ENCODE measurements around the gene ZNF362.
"Not testable (repeated sequence)": the region's sequence is repeated elsewhere in the genome, so short reads cannot be mapped to it uniquely, and the experiment has no call there.

Gene ZNF362

DNA sequence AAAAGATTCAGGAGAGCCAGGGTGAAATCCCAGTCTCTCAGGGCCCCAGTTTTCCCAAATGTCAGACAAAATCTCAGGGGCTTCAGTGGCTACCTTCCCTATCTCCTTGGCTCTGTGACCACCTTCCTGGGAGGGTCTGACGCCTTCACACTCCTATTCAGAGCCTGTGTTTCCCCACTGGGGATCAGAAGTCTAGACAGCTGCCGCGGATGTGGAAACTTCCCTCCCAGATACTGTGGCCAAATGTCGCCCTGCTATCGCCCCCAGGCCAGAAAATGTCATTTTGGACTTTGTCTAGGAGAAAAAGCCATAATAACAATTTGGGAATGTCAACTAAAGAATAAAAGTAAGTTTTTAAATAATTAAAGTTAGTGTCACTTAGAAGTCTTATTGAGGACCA lies 48.7 kb downstream of the ZNF362 start:
- no peak for TF ChIP-seq CTCF (IDR thresholded peaks at IDR 0.05; ENCODE audit: low read depth, low read length)
- no peak overlapping the region for H3K4me3 ChIP-seq (ENCODE audit: low read depth, low read length)

- TF ChIP-seq CTCF (IDR thresholded peaks at IDR 0.05; ENCODE audit: low read depth, low read length), result no peak
- no peak overlapping the region for H3K4me3 ChIP-seq (ENCODE audit: low read depth, low read length)
Observed at GRCh38 chr1:33305816-33306652, 49.7 kb downstream of the ZNF362 start.

GRCh38 chr1:33306653-33307493 lies 50.6 kb downstream of the ZNF362 start:
- no peak overlapping the region for H3K4me3 ChIP-seq (ENCODE audit: low read depth, low read length)
- TF ChIP-seq CTCF (IDR thresholded peaks at IDR 0.05; ENCODE audit: low read depth, low read length), result no peak

GRCh38 chr1:33307494-33307864 lies 51.2 kb downstream of the ZNF362 start:
- TF ChIP-seq CTCF (IDR thresholded peaks at IDR 0.05; ENCODE audit: low read depth, low read length), result no peak
- H3K4me3 ChIP-seq (ENCODE audit: low read depth, low read length), result no peak overlapping the region

DNA sequence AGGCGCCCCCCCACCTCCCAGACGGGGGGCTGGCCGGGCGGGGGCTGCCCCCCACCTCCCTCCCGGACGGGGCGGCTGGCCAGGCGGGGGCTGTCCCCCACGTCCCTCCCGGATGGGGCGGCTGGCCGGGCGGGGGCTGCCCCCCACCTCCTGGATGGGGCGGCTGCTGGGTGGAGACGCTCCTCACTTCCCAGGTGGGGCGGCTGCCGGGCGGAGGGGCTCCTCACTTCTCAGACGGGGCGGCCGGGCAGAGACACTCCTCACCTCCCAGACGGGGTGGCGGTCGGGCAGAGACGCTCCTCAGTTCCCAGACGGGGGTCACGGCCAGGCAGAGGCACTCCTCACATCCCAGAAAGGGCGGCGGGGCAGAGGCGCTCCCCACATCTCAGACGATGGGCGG lies 53.1 kb downstream of the ZNF362 start:
- not testable (repeated sequence) for H3K4me3 ChIP-seq (ENCODE audit: low read depth, low read length)

DNA sequence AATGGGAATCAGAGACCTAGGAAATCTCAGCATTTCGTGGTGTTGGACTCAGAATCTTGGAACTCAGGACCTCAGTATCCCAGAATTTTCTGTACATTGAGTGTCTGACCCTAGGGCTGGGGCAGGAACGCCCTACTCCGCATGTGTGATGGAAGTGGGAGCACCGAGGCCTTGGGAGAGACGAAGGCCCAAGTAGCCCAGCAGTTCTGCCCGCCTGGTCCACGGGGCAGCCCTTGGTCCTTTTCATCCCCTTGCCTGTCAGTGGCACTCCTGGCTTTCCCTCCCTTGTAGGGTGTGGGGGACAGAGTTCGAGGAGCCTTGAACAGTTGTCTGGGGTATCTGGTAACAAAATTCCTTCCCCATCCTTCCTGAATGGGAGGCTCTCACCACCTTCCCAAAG lies 54.4 kb downstream of the ZNF362 start:
- TF ChIP-seq CTCF (IDR thresholded peaks at IDR 0.05; ENCODE audit: low read depth, low read length), result no peak
- no peak overlapping the region for H3K4me3 ChIP-seq (ENCODE audit: low read depth, low read length)

GRCh38 chr1:33311706-33312412 lies 55.6 kb downstream of the ZNF362 start:
- H3K4me3 ChIP-seq (ENCODE audit: low read depth, low read length), result no peak overlapping the region
- no peak for TF ChIP-seq CTCF (IDR thresholded peaks at IDR 0.05; ENCODE audit: low read depth, low read length)

Data from WI38 (cell line).